T-helper 2 cell (primary cell): ENCODE measurements around the gene TCAF2.
"Not testable (repeated sequence)": the region's sequence is repeated elsewhere in the genome, so short reads cannot be mapped to it uniquely, and the experiment has no call there.

Source experiments
- DNase-seq, 5 experiments: peaks; one replicate each; pipeline versions ENCODE4 v3.0.0 to v3.0.0-alpha.2; 2012 to 2022
- total RNA-seq, 2 donors: gene quantifications; one replicate each; lab custom pipeline; 2026; lab: John Stamatoyannopoulos, UW

The TCAF2 gene
- 15.6 to 20.1 reads per million in 2 donors for total RNA-seq

GRCh38 chr7:143620646-143621045 lies at the start of gene TCAF2:
Gene TCAF2, plus strand, starts transcription at chr7:143620974.
- DNase-seq: peak in 3 of 5 experiments; percentile 64 to 70 (median 64)

GRCh38 chr7:143571501-143571900 lies 49.3 kb upstream of the TCAF2 start, which contains the start of gene CTAGE15:
Gene CTAGE15, plus strand, starts transcription at chr7:143571801. Its CDS starts 17 bp downstream, at chr7:143571818.
- DNase-seq: not testable (repeated sequence)

DNA sequence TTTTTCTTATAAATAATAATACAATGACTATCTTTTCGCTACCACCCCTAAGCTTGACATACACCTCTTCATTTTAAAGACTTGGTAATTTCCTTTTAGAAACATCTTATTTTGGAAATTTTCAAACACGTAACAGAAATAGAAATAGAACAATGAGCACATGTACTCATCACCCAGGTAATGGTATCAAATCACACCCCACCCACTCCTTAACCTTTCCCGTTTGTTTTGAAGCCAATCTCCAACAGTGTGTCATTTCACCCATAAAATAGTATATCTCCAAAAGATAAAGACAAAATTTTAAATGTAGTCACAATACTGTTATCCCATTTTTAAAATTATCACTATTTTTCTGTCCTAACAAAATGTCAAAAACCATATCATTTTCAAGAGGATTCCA lies 32.6 kb upstream of the TCAF2 start:
- DNase-seq: not testable (repeated sequence)

DNA sequence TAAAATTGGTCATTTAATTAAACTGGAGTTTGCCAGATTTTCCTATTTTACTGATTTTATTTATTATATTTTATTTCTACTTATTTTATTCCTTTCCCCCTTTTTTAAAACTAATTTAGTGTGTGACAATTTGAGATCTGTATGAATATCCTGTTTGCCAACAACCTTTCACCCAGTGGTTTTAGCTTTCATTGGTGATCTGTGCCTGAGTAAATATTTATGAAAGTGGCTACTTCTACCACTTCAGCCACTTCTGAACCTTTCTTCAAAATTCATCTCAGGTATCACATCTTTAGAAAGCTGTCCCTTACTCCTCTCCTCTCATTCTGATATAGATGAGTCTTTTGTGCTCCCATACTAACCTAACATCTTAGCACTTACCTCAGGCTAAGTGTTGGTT lies 30.9 kb upstream of the TCAF2 start:
- not testable (repeated sequence) for DNase-seq

DNA sequence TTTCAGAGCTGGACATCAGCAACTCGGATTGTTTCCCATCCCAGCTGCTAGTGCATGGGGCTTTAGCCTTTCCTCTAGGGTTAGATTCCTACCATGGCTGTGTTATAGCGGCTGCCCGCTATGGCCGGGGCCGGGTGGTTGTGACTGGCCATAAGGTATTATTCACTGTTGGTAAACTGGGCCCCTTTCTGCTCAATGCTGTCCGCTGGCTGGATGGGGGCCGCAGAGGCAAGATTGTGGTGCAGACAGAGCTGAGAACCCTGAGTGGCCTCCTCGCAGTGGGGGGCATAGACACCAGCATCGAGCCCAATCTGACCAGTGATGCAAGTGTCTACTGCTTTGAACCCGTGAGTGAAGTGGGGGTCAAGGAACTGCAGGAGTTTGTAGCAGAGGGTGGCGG lies 22.7 kb upstream of the TCAF2 start:
- DNase-seq: not testable (repeated sequence)

GRCh38 chr7:143603549-143603948 lies 17.2 kb upstream of the TCAF2 start:
- not testable (repeated sequence) for DNase-seq

DNA sequence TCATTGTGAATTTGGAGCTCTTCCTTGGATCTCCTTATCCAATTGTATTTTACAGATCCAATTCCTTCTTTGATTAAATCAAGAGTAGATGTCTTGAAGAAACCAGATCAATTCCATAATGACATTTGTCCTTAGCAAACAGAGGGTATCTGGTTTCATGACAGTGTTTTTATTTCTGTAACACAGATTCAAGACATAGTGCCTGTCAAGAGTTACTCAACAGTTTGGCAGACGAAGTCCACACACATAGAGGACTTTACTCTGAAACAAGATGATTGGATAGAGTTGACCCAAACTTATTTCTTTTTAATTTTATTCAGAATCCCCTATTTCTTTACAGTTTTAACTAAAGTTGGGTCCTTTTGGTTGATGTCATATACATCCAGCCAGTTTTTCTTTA lies 14.7 kb upstream of the TCAF2 start:
- not testable (repeated sequence) for DNase-seq

GRCh38 chr7:143615545-143615944 lies 5.2 kb upstream of the TCAF2 start:
- not testable (repeated sequence) for DNase-seq

- DNase-seq: not testable (repeated sequence)
These were observed 3.6 kb upstream of the TCAF2 start for GRCh38 chr7:143617204-143617603.

- peak in 1 of 5 experiments; percentile 63 for DNase-seq
These were observed 716 bp upstream of the TCAF2 start for GRCh38 chr7:143620058-143620457.

DNA sequence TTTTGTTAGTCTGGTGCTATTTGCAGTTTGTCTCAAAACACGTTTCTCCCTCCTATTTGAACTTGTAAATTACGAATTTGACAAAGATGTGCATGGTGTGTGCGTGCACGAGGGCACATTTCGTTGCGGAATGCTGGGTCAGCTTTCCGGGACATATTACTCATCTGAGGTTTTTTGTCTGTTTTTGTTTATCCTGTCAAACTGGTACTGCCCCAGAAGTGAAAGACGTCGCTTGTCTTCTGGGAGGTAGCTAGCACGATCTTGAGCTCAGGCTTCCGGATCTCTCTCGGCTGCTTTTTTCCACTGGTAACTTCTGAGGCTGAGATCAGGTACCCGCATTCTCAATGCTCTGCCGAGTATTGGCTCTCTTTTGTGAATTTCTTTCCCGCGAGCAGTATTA lies 401 bp downstream of the TCAF2 start:
- DNase-seq: not testable (repeated sequence)

- not testable (repeated sequence) for DNase-seq
These were observed 1.4 kb downstream of the TCAF2 start for GRCh38 chr7:143622130-143622529.

DNA sequence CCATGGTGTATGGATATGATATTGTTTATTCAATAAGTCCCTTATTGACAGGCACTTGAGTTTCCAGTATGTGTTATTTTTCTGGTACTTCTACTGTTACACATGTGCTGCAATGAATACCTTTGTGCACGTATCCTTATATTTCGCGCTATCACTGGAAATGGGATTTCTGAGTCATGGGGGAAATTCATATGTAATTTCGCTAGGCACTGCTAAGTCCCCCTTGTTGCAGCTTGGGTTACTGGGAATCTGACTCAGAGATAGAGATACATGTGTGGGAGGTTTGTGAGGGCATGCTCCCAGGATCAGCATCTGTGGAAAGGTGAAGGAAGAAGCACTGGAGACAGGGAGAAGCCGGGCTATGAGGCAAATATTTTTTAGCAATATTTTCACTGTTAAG lies 9.9 kb downstream of the TCAF2 start:
- not testable (repeated sequence) for DNase-seq

DNA sequence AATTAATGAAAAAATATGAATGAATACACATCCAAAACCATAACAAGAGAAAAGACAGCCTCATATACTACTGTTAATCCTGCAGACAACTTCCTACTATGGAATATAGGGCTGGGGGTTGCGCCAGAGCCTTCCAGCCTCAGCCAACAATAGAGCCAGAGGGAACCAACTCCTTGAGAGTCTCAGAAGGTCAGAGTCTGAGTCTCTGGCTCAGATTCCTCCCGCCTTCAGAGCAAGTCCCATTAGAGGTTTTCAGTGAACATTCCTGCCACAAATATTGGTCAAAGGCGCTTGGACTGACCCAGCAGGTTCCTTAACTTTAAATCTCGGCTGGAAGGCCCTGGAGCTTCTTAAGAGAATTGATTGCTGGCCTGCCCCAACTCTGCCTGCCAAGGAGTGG lies 11.7 kb downstream of the TCAF2 start:
- DNase-seq: not testable (repeated sequence)

DNA sequence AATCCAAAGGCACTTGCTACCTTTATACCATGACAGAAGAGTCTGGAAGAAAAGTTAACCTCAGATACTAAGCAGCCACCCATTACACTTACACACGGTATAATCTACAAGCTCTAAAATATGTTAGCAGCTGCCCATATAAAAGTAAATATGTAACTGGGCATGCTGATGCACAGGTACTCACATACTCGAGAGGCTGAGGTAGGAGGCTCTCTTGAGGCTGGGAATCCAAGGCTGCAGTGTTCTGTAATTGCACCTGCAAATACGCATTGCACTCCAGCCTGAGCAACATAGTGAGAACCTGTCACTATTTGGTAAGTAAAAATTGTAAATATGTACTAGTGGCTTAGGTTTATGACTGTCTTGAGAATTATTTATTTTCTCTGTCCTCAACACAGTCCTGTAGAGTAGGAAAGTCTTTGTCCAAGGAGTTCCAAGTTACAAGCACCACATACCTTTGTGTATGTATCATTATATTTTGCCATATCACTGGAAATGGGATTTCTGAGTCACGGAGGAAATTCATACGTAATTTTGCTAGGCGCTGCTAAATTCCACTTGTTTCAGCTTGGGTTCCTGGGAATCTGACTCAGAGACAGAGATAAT lies 12.3 kb downstream of the TCAF2 start:
- DNase-seq: not testable (repeated sequence)

GRCh38 chr7:143635364-143636240 lies 14.8 kb downstream of the TCAF2 start:
- not testable (repeated sequence) for DNase-seq

- DNase-seq: not testable (repeated sequence)
These were observed 18.6 kb downstream of the TCAF2 start for GRCh38 chr7:143639372-143639771.

DNA sequence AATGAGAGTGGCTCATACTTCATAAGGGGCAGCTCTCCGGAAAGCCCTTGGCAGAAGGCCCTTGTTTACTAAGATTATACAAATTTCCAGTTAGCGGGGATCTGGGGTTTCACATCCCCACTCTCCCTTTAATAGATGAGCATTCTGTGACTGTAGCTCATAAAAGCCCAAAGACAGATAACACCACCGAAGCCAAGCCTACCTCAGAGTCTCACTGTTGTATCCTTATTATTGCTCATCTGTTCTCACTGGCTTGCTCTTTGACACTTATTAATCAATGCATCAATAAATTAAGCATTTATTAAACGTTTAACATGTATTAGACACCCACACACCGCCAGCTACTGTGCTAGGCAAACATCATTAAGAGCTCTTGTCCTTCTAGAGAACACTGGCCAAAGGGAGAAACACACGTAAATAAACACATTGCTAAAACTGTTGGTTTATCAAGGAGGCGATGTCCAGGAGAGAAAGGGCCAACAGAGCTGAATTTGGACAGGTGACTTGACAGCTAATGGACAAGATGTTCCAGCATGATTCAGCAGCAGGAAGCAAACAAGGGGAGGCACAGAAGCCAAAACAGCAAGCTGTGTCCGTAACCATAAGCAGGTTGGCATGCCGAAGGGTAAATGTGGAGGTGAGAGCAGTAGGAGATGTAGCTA lies 19.9 kb downstream of the TCAF2 start:
- DNase-seq: not testable (repeated sequence)

DNA sequence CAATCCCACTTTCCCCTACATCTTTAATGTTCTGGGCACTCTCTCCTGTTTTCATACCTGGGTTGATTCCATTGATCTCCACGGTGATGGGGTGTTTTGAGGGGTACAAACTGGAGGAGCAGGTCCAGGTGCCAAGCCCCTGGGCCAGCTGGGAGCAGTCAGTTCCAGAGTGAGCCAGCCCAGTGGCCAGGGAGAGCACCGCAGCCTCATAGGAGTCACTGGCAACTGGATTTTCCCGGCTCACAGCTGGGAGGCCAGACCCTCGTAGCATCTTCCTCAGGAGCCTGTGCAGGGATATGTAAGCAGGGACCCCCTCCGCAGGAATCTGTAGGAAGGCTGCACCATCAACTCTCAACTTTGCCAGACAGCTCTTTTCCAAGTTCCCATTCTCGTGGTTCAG lies 25.8 kb downstream of the TCAF2 start:
- not testable (repeated sequence) for DNase-seq

GRCh38 chr7:143649902-143650301 lies 29.1 kb downstream of the TCAF2 start:
- DNase-seq: not testable (repeated sequence)

DNA sequence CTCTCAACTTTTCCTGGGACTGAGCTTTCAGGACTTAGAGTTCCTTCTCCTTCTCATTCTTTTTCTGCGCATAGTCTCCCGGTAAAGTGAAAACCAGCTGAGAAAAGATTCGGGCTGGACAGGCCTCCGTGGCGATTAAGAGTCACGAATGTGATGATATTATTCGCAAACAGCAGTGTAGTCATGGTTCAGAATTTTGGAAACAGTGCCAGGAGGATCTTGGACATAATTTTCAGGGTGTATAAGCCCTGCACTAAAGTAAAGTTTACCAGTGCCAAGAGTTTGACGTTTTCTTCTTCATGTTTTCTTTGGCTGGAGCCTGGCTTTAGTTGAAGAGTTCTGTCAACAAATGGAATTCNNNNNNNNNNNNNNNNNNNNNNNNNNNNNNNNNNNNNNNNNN lies 29.7 kb downstream of the TCAF2 start:
- not testable (repeated sequence) for DNase-seq
